NCI-H2196 (cell line): Measurements from ENCODE around the gene COMMD1.
A peak's percentile ranks its signal among the peaks of the same experiment; 100 is the strongest.
"Not testable (repeated sequence)": the region's sequence is repeated elsewhere in the genome, so short reads cannot be mapped to it uniquely, and the experiment has no call there.

Source experiments
- DNase-seq: peaks from one replicate; lab custom pipeline; 2025; ENCODE audit not compliant: unreplicated experiment; lab: John Stamatoyannopoulos, UW

COMMD1 gene

GRCh38 chr2:62014102-62014501, 108.6 kb downstream of the COMMD1 start:
- DNase-seq = peak; percentile 35

- DNase-seq = peak; percentile 9
Measured at GRCh38 chr2:62016957-62017356, 111.5 kb downstream of the COMMD1 start.

- no peak for DNase-seq
Measured at GRCh38 chr2:62029910-62030309, 124.4 kb downstream of the COMMD1 start.

- DNase-seq = no peak
Measured at GRCh38 chr2:62030902-62031301, 125.4 kb downstream of the COMMD1 start.

GRCh38 chr2:62032096-62032495, 126.6 kb downstream of the COMMD1 start:
- DNase-seq = no peak

GRCh38 chr2:62034715-62035114, 129.2 kb downstream of the COMMD1 start:
- DNase-seq = no peak

GRCh38 chr2:62036229-62036628, 130.8 kb downstream of the COMMD1 start:
- DNase-seq = no peak

- DNase-seq = no peak
Measured at GRCh38 chr2:62036761-62037250, 131.3 kb downstream of the COMMD1 start.

- DNase-seq = no peak
Measured at GRCh38 chr2:62038975-62039771, 133.7 kb downstream of the COMMD1 start.

- DNase-seq = no peak
Measured at GRCh38 chr2:62040926-62041325, 135.5 kb downstream of the COMMD1 start.

- DNase-seq = not testable (repeated sequence)
Measured at GRCh38 chr2:62041701-62042385, 136.4 kb downstream of the COMMD1 start.

- DNase-seq = no peak
Measured at GRCh38 chr2:62042400-62042799, 136.9 kb downstream of the COMMD1 start.

GRCh38 chr2:62042944-62043343, 137.5 kb downstream of the COMMD1 start:
- DNase-seq = no peak

- no peak for DNase-seq
Measured at GRCh38 chr2:62045017-62045543, 139.6 kb downstream of the COMMD1 start.

GRCh38 chr2:62046141-62046540, 140.7 kb downstream of the COMMD1 start:
- DNase-seq = no peak

GRCh38 chr2:62050456-62051045, 145.1 kb downstream of the COMMD1 start:
- DNase-seq = no peak

- DNase-seq = no peak
Measured at GRCh38 chr2:62054029-62054791, 148.7 kb downstream of the COMMD1 start.

GRCh38 chr2:62054916-62055450, 149.5 kb downstream of the COMMD1 start:
- DNase-seq = no peak

GRCh38 chr2:62055724-62056336, 150.4 kb downstream of the COMMD1 start:
- no peak for DNase-seq

- DNase-seq = no peak
Measured at GRCh38 chr2:62056341-62056740, 150.9 kb downstream of the COMMD1 start.
